DMS53 treated with DMSO at 0.1 percent for 48 hours (cell line): ENCODE data around the gene CNGA2.

Experiments
- DNase-seq: peaks from one replicate; lab custom pipeline; 2025; ENCODE audit not compliant: unreplicated experiment; lab: John Stamatoyannopoulos, UW

CNGA2 gene

DNA sequence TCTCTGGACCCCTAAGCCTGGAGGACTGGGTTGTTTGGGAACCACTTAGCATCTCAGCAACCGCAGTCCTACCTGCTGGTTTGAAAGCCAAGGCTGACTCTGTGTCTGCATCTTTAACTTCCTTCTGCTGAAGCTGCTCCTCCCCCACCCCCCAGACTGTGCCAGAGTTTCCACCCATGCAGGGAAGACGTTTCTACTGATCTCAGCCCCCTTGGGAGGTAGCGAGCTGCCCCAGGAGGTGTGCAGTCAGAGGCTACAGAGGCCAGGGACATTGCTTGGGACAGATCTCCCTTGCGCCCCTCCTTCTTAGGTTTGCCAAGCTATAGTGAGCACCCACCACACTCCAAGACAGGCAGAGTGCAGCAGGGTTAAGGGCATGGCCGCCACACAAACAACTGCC lies 23.4 kb upstream of the CNGA2 start:
- DNase-seq = no peak

DNA sequence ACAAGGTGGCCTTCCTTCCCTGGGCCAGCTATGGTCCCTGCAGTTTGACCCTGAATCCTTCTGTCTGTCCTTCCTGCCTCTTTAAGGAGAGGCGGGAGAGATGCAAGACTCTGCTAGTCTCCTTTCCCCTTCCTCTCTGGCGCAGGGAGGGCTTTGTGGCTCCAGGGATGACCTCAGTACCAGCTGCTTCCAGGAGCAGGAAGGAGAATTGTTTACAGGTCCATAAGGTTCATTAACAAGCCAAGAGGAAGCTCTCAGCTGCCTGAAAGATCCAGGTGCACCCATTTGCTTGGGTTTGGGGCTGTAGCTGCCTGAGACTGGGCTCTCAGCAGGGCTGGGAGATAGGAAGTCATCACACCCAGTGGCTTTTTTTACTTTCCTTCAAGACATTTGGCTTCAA lies 22.8 kb upstream of the CNGA2 start:
- DNase-seq = peak; percentile 40

DNA sequence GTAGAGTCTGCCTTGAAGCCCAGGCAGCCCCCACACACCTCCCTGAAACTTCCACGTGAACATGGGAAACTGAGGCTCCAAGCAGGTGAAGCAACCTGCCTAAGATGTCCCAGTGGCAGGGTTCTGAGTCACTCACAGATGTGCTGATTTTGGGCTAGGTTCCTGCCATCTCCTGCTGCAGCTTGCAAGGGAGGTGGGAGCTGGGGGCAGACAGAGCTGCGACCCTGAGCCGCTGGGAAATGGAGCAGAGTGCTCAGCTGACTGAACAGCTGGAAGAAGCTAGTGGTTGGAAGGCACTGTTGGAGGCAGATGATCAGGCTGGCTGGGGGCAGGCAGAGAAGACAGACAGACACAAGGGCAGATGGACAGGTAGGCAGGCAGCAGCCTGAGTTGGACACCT lies 22.3 kb upstream of the CNGA2 start:
- no peak for DNase-seq

DNA sequence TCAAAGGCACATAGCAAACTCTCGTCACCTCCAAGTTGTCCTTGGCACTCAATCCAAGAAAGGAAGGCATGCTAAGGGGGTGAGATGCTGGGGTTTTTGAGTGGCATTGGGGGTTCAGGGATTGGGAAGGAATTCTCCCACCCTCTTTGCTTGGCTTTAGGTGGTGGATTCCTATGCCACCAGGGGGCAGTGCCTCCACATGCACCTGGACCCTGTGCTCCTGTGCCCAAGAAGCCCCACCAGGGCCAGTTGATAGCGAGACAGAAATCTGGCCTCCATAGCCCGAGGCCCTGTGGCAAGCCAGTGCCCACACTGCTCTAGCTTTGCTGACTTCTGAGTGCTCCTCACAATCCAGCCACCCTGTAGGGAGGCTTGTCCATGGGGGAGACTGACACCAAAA lies 20.7 kb upstream of the CNGA2 start:
- peak; percentile 2 for DNase-seq

DNA sequence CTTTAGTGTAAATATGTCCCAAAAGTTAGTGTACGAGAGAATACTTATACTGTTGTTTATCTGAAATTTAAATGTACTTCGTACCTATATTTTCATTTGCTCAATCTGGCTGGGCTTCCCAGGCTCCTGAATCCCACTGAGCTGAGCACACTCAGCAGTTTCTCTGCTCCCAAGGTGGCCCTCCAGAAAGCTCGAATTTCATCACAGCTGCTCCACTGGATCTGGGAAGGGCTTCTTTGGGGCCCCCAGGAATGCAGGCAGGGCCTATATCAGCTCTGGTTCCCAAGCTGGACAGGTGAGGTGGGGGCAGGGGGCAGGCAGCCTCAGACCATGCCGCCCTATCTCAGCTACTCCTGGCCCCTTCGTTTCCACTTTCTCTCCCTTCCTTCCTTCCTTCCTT lies 20.2 kb upstream of the CNGA2 start:
- DNase-seq = no peak

DNA sequence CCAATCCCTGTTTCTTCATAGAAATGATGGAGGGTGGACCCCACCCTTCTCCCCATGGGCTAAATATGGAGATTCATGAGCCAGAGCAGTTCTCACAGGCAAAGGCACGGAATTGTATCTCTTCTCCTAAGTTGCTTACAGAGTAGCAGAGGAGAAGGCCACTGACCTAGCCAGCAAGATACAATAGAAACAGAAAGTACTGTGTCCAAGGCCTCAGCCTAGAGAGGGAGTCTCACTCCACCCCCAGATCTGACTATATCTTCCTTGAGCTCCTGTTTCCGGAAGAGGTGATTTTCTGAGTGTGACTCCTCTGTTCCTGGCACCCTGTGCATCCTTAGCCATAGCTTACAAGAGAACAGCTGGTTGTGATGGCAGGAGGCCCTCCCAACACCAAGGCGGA lies 18.8 kb upstream of the CNGA2 start, which contains the start of gene FATE1:
Gene FATE1 (plus strand): TSS at position 284 of the 400 bp plus-strand sequence. CDS start 85 bp downstream, at position 369.
- DNase-seq = no peak

DNA sequence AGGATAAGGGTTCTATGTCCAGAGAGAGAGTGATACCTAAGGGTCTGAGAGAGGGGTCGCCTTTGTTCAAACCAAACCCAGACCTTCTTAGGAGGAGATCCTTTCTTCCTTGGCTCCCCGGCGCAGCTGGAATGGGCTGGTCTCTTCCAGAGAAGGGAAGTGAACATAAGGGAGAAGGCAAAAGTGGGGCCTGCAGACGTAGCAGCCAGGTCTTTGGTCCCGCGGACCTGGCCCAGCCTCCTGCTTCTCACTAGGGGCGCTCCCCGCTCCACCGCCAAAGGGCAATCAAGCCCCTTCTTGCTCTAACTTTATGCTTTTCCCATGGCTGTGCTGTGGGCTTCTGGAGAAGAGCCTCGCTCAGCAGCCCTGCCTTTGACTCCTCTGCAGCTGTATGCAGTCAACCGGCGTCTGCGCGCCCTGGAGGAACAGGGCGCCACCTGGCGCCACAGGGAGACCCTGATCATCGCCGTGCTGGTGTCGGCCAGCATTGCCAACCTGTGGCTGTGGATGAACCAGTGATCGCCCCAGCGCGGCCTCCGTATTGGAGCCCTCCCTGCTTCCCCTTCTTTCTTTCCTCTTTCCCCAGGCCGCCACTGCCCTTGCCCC lies 12.2 kb upstream of the CNGA2 start:
- DNase-seq = peak; percentile 33

DNA sequence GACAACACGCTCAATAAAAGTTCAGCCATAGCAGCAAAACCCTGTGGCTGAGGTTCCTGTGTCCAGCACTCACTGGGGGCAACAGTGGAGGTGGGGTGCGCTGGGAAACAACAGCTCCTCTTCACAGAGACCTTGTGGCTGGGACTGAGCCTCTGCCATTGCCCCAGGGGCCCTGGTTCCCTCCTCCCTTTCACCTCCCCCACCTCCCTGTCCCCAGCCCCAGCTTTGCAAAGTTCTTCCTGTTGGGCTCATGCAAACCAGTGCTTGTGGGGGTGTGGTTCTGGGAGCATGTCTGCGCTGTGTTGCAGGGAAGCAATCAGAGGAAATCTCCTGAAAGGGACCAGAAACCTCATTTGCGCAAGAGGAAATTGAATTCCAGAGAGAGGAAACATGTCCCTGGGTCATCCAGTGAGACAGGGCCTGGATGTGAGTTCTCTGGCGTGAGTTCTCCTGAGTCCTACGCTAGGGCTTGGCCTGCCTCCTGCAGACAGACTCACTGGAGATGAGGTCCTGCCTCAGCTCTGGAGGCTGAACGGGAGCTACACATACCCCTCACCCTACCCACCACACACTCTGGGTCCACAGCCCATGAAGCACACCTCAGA lies 11.3 kb upstream of the CNGA2 start:
- no peak for DNase-seq

DNA sequence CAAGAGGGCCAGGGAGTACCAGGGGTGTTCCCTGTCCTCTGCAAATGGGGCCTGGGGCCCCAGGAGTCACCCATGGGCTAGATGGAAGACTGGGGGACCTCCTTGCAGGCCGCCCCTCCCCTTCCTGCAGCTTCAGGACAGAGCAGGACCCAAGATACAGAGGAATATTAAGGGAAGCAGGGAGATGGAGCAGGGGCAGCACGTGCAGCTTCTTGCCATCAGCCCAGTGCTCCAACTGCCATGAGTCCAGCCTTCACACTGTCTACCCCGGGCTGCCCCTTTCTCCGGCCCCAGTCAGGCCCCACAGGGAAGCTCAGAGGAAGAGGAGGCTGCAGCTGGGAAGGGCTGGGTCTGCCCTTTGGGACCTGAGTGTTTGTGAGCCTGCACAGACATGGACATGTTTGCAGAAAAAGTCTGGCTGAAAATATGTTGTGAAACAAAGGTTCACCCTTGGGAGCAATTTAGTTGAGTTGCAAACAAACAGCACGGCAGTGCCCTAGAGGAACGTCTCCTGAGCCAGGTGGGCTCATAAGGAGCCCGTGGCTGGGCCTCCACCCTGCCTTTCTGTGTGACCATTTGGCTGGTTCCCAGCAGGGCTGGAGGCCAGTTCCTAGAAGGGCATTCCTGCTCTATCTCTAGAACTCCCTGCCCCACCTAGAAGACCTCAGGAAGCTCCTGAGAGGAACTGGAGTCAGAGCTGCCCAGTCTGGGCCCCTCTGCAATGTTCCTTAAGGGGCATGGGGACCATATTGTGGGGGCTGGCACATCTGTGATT lies 9.8 kb upstream of the CNGA2 start:
- no peak for DNase-seq

DNA sequence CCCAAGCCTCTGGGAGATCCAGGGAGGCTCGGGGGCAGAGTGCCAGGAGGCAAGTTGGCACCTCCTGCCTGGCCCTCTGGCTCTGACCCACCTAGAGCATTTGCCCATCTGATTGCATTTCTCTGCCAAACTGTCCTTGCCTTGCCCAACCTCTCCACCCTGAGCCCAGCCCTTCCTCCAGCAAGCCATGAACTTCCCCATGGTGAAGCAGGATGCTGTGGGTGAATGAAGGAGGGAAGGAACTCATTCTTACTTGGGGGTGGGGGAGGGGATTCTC lies 9.3 kb upstream of the CNGA2 start:
- DNase-seq = no peak

DNA sequence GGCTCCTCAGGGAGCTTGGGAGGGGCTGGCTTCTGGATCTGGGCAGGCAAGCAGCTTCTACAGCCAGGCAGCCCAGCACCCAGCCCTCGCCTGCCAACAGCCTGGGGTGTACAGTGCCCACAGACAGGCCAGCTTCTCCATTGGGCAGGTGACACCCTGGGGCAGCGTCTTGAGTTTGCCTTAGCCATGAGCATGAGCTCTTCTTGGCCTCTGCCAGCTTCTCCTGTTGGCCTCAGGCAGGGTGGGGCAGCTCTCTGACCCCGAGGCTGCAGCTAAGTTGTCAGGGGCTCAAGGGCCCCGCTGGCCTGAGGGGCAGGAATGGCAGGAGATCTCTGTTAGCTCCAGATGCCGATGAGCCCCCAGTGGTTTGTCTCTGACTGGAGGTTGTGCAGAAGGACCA lies 7.8 kb upstream of the CNGA2 start:
- no peak for DNase-seq

DNA sequence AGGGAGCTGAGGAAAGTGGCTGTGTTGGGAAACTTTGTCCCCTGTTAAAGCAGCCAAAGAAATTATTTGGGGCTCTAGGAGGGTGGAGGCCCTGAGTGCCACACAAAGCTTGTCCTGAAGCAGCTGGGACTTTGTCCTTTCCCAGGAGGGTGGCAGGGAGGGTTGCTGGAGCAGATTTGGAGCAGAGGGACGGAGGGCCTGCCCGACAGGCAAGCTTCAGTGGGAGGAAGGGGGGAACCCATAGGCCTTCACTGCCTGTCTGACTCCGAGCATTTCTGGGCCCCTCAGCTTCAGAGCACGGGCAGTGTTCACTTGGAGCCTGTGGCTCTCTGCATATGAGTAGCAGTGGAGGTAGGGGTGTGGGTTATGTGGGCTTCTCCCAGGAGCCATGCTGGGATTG lies 7.2 kb upstream of the CNGA2 start:
- DNase-seq = no peak

DNA sequence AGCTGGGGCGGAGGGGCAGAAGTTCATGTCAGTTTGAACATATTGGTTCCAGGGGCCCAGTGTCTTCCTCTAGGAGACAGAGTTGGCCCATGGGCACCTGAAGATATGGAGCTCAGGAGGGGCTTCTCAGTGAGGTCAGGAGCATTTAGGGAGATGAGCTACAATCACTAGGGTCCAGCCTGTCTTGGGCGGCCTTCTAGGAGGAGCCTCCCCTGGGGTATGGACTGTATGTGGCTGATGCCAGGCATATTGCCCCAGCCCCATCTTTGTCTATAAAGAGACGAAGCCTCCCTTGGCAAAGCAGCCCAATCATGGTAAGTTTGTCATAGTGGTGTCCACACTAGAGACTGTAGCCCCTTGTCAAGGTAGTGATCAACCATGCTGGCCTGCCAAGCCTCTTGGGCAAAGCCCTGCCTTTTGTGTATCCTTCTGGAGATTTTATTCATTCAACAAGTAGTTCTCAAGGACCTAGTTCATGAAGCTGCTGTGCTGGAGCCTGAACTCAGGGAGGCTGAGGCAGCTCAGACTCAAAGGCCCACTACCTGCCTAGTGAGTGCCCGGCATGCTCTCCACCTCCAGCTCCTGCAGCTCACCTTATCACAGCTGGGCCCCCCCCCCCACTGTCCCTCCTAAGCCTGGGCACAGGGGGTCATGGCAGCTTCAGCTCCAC lies 5.4 kb upstream of the CNGA2 start:
- no peak for DNase-seq

DNA sequence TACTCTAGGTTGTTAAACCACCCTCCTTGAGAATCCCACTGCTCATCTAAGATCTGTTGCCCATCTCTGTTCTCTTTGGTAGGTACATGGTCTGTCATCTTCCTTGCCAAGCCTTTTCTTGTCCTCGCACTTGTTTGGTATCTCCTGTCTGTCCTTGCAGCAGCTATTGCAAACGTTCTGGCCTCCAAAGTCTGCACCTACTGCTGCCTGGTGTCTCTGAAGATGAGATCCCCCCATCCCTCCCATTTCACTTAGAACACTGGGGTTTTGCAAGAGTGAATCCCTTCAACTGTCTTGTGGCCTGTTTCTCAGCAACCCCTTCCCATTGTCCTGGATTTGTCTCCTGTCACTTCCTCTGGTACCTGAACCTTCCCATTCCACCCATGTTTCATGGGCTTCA lies 673 bp downstream of the CNGA2 start:
- DNase-seq = no peak

DNA sequence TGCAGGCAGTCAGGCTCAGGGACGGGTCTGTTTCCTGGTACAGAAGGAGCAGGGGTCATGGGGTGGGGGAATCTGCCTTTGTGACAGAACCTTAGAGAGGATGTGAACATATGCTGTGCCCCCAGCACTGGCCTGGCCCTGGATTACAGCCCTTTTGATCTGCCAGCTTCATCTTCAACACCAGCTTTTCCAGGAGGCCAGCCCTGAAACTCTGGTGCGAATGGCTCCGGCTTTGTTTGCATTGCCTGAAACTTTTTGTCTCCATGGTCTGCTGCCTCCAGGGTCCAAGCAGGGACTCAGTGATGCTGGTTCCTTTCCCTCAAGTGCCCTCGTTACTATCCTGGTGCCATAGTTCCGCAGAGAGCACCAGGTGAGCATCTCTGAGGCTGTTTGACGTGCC lies 2.1 kb downstream of the CNGA2 start:
- no peak for DNase-seq

DNA sequence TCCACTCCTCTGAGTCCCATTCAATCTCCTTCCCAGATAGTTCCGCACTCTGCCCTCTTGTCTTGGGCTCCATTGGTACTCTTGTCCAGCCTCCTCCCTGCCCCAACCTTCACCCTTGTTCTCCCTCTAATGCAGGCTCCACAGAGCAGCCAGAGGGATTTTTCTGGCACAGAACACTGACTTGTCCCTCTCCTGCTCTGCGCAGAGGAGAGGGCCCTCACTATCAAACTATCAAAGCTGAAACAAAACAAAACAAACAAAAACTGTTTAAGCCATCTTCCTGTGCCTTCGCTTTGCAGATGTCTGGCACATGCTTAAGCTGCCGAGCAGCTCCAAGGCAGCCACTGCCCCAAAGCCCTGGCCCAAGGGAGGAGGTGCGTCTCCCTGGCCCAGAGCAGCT lies 2.9 kb downstream of the CNGA2 start:
- no peak for DNase-seq

DNA sequence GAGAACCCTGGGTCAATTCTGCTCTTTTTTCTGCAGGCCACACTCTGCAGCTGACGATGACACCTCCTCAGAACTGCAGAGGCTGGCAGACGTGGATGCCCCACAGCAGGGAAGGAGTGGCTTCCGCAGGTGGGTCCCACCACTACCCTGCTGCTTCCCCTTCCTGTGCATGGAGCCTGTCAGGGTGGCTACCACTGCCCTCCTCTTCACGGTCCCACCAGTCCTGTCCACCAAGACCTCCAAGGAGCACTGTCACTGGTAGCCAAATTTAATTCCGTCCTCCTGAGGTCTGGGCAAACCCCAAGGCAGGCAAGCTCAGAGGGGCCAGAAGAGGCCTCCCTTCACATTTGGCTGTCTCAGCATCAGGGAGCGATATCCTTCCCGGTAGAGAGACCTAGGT lies 4.2 kb downstream of the CNGA2 start:
- no peak for DNase-seq

DNA sequence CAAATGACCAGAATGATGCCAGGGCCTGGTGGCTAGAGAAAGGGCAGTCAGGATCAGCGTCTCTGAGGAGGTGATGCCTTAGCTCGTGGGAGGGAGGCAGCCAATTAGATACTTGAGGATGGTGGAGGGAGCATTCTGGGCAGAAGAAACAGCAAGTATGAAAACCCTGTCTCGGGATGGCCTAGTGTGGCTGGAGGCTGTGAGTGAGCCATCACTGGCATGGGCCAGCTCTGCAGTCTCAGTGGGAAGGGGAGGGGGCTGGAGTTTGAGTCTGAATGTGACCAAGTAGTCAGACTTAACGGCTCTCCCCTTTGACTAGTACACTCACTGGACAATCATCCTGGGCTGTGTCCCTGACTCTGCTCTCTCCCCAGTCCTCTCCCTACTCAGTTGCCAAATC lies 7.1 kb downstream of the CNGA2 start:
- DNase-seq = no peak

DNA sequence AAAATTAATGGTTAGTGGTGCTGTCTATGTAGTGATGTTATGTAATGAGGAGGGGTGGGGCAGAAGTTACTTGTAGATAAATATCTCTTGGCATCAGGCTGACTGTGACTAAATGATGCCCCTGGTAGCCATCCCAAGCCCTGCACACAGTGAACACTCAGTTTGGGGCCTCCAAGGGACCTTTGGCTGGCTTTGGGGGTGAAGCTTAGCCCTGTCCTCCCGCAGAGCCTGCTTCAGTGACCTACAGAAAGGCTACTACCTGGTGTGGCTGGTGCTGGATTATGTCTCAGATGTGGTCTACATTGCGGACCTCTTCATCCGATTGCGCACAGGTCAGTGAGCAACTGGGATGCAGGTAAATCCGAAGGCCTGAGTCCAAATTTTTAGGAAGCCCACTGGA lies 7.8 kb downstream of the CNGA2 start:
- DNase-seq = no peak

DNA sequence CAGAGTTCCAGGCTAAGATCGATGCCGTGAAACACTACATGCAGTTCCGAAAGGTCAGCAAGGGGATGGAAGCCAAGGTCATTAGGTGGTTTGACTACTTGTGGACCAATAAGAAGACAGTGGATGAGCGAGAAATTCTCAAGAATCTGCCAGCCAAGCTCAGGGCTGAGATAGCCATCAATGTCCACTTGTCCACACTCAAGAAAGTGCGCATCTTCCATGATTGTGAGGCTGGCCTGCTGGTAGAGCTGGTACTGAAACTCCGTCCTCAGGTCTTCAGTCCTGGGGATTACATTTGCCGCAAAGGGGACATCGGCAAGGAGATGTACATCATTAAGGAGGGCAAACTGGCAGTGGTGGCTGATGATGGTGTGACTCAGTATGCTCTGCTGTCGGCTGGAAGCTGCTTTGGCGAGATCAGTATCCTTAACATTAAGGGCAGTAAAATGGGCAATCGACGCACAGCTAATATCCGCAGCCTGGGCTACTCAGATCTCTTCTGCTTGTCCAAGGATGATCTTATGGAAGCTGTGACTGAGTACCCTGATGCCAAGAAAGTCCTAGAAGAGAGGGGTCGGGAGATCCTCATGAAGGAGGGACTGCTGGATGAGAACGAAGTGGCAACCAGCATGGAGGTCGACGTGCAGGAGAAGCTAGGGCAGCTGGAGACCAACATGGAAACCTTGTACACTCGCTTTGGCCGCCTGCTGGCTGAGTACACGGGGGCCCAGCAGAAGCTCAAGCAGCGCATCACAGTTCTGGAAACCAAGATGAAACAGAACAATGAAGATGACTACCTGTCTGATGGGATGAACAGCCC lies 9.3 kb downstream of the CNGA2 start:
- DNase-seq = no peak

DNA sequence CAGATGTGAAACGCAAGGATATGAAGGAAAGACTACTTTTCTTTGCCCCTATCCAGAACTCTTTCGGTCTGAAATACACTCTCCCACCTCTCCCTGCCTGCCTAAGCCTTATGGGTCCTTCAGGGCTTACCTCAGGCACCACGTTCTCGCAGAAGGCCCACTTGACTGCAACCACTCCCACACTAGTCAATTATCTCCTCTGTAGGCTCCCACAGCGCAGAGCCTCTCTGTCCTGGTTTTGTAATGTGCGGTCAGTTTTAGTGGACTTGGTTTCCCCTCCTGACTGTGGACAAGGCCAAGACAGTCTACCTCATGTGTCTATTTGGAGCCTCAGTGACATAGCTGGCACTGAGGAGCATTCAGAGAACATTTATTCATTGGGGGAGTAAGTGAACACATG lies 11.1 kb downstream of the CNGA2 start:
- DNase-seq = no peak
